ENCODE results near the gene EXOC4. TPM values are rescaled to one million over a fixed set of nuclear protein-coding genes. Genes with fewer than 3 reads are reported as not detected.

EXOC4 gene
- total RNA-seq, 2 experiments from 2014 or later: 58.0 to 59.9 TPM

- H3K4me1 ChIP-seq (ENCODE audit: insufficient read depth, low read length): no peaks in the 10 kb centered on the region
Measured at GRCh38 chr7:133543657-133544056, 290.8 kb downstream of the EXOC4 start.

GRCh38 chr7:133545618-133546017 lies 292.7 kb downstream of the EXOC4 start:
- no peaks in the 10 kb centered on the region for H3K9me3 ChIP-seq (ENCODE audit: control insufficient read depth in 1 of 2, insufficient read depth in 1 of 2, low read length in 2 of 2)
- H3K4me3 ChIP-seq (ENCODE audit: low read length): no peak overlapping the region
- Mint-ChIP-seq H3K4me3 (no peak overlapping the region), H3K4me1 (ENCODE audit: low read depth) (no peaks in the 10 kb centered on the region), H3K9me3 (no peaks in the 10 kb centered on the region), H3K27me3 (no peaks in the 10 kb centered on the region), H3K36me3 (ENCODE audit: low read depth) (no peaks in the 10 kb centered on the region), H3K27ac (no peak overlapping the region)
- ATAC-seq (ENCODE audit: poor library complexity) (no peak), DNase-seq (no peak)
- ChIA-PET CTCF (no interaction called here), POLR2A (no interaction called here)
- H3K4me1 ChIP-seq (ENCODE audit: insufficient read depth, low read length): no peaks in the 10 kb centered on the region
- intact Hi-C loops (cut with DNase I, micrococcal nuclease): no loop called here
- TF ChIP-seq, protein P1, sequence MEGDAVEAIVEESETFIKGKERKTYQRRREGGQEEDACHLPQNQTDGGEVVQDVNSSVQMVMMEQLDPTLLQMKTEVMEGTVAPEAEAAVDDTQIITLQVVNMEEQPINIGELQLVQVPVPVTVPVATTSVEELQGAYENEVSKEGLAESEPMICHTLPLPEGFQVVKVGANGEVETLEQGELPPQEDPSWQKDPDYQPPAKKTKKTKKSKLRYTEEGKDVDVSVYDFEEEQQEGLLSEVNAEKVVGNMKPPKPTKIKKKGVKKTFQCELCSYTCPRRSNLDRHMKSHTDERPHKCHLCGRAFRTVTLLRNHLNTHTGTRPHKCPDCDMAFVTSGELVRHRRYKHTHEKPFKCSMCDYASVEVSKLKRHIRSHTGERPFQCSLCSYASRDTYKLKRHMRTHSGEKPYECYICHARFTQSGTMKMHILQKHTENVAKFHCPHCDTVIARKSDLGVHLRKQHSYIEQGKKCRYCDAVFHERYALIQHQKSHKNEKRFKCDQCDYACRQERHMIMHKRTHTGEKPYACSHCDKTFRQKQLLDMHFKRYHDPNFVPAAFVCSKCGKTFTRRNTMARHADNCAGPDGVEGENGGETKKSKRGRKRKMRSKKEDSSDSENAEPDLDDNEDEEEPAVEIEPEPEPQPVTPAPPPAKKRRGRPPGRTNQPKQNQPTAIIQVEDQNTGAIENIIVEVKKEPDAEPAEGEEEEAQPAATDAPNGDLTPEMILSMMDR (IDR thresholded peaks at IDR 0.05): no peak
- H3K36me3 ChIP-seq (ENCODE audit: insufficient read depth, low read length): no peaks in the 10 kb centered on the region
- H3K27me3 ChIP-seq (ENCODE audit: control insufficient read depth in 1 of 2, insufficient read depth in 2 of 2, low read length in 2 of 2): no peaks in the 10 kb centered on the region
- no peak overlapping the region for H3K27ac ChIP-seq (ENCODE audit: low read depth in 1 of 2, low read length in 2 of 2)

More at GRCh38 chr7:133543657-133544056, 290.8 kb downstream of the EXOC4 start:
- H3K27ac Mint-ChIP-seq: no peak overlapping the region
- H3K9me3 Mint-ChIP-seq: no peaks in the 10 kb centered on the region
- Histone ChIP-seq H3K36me3 (ENCODE audit: insufficient read depth, low read length) (no peaks in the 10 kb centered on the region), H3K27ac (ENCODE audit: low read depth in 1 of 2, low read length in 2 of 2) (no peak overlapping the region), H3K4me3 (ENCODE audit: low read length) (no peak overlapping the region), H3K27me3 (ENCODE audit: control insufficient read depth in 1 of 2, insufficient read depth in 2 of 2, low read length in 2 of 2) (no peaks in the 10 kb centered on the region), H3K9me3 (ENCODE audit: control insufficient read depth in 1 of 2, insufficient read depth in 1 of 2, low read length in 2 of 2) (no peaks in the 10 kb centered on the region)
- peaks cover 8% of the 10 kb centered on the region for H3K4me1 Mint-ChIP-seq (ENCODE audit: low read depth)
- no peak for DNase-seq
- no peaks in the 10 kb centered on the region for H3K27me3 Mint-ChIP-seq
- intact Hi-C loops (cut with DNase I, micrococcal nuclease): no loop called here
- ChIA-PET CTCF (interaction anchor here (1.0 kb wide), 1 partner anchor 19 kb away, joined by 3 read pairs; no protein-coding TSS in a partner anchor), POLR2A (no interaction called here)
- no peaks in the 10 kb centered on the region for H3K36me3 Mint-ChIP-seq (ENCODE audit: low read depth)
- ATAC-seq (ENCODE audit: poor library complexity): no peak
- TF ChIP-seq, protein P1 (IDR thresholded peaks at IDR 0.05): no peak
- H3K4me3 Mint-ChIP-seq: no peak overlapping the region

GRCh38 chr7:133547981-133548380 lies 295.1 kb downstream of the EXOC4 start:
- no peak for ATAC-seq (ENCODE audit: poor library complexity)
- ChIA-PET CTCF (no interaction called here), POLR2A (no interaction called here)
- no peaks in the 10 kb centered on the region for H3K4me1 ChIP-seq (ENCODE audit: insufficient read depth, low read length)
- H3K9me3 Mint-ChIP-seq: no peaks in the 10 kb centered on the region
- H3K9me3 ChIP-seq (ENCODE audit: control insufficient read depth in 1 of 2, insufficient read depth in 1 of 2, low read length in 2 of 2): no peaks in the 10 kb centered on the region
- H3K4me3 ChIP-seq (ENCODE audit: low read length): no peak overlapping the region
- no peak overlapping the region for H3K4me3 Mint-ChIP-seq
- H3K27me3 ChIP-seq (ENCODE audit: control insufficient read depth in 1 of 2, insufficient read depth in 2 of 2, low read length in 2 of 2): no peaks in the 10 kb centered on the region
- no peak overlapping the region for H3K27ac Mint-ChIP-seq
- no peak overlapping the region for H3K27ac ChIP-seq (ENCODE audit: low read depth in 1 of 2, low read length in 2 of 2)
- TF ChIP-seq, protein P1 (IDR thresholded peaks at IDR 0.05): no peak
- no peaks in the 10 kb centered on the region for H3K4me1 Mint-ChIP-seq (ENCODE audit: low read depth)
- H3K36me3 Mint-ChIP-seq (ENCODE audit: low read depth): no peaks in the 10 kb centered on the region
- no peaks in the 10 kb centered on the region for H3K27me3 Mint-ChIP-seq
- intact Hi-C loops (cut with DNase I, micrococcal nuclease): no loop called here
- H3K36me3 ChIP-seq (ENCODE audit: insufficient read depth, low read length): no peaks in the 10 kb centered on the region
- DNase-seq: no peak
